Parathyroid adenoma (tissue), 2 donors: ENCODE measurements around the gene FOXO3.

Source experiments
- H2AFZ ChIP-seq: fragments of 300-600 bp; sonication (generic); one replicate; pipeline ENCODE4 v1.7.0; 2017; ENCODE audit warnings: antibody characterized with exemption, mild to moderate bottlenecking
- H3K27ac ChIP-seq: fragments of 300-600 bp; sonication (generic); one replicate; pipeline ENCODE4 v1.7.0; 2017
- H3K27me3 ChIP-seq: fragments of 300-600 bp; sonication (generic); one replicate; pipeline ENCODE4 v1.7.0; 2017; ENCODE audit warnings: low read length; ENCODE audit not compliant: control insufficient read depth, insufficient read depth
- H3K36me3 ChIP-seq: fragments of 300-600 bp; sonication (generic); one replicate; pipeline ENCODE4 v1.7.0; 2017; ENCODE audit warnings: low read length; ENCODE audit not compliant: control insufficient read depth, insufficient read depth
- H3K4me1 ChIP-seq: fragments of 300-600 bp; sonication (generic); one replicate; pipeline ENCODE4 v1.7.0; 2017; ENCODE audit warnings: control low read depth
- H3K4me2 ChIP-seq: fragments of 300-600 bp; sonication (generic); one replicate; pipeline ENCODE4 v1.7.0; 2017; ENCODE audit warnings: low read length
- H3K4me3 ChIP-seq: fragments of 300-600 bp; sonication (generic); one replicate; pipeline ENCODE4 v1.7.0; 2017; ENCODE audit warnings: low read depth, low read length
- H3K79me2 ChIP-seq: fragments of 300-600 bp; sonication (generic); one replicate; pipeline ENCODE4 v1.7.0; 2017; ENCODE audit warnings: control low read depth
- H3K9ac ChIP-seq: fragments of 300-600 bp; sonication (generic); one replicate; pipeline ENCODE4 v1.7.0; 2017; ENCODE audit warnings: mild to moderate bottlenecking
- H3K9me3 ChIP-seq: fragments of 300-600 bp; sonication (generic); one replicate; pipeline ENCODE4 v1.7.0; 2017; ENCODE audit warnings: low read length; ENCODE audit not compliant: control insufficient read depth
- TF ChIP-seq, protein P1 (sequence below): fragments of 300-600 bp; sonication (generic); IDR thresholded peaks from one replicate; pipeline ENCODE4 v1.7.0; 2017; ENCODE audit warnings: antibody characterized with exemption, mild to moderate bottlenecking
- donor health status: primary hyperparathyroidism.

FOXO3 gene

DNA sequence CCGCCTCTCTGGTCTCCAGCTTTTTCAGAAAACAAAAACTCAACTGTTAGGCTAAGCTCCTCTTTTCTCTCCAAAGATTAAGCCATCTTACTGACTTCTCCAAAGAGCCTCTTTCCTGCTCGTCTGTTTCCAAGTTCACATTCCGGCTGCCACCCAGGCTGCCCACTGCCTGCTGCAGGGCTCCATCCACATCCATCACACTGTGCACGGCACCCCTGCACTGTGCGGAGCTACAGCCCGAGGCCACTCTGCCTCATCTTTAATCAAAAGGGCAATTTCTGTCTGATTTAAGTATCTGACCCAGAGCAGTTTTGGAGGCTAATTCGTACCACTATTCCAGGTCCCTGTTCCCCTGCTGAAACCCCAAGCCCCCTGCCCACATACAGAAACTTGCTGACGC, 145.9 kb downstream of the FOXO3 start:
- TF ChIP-seq, protein P1, sequence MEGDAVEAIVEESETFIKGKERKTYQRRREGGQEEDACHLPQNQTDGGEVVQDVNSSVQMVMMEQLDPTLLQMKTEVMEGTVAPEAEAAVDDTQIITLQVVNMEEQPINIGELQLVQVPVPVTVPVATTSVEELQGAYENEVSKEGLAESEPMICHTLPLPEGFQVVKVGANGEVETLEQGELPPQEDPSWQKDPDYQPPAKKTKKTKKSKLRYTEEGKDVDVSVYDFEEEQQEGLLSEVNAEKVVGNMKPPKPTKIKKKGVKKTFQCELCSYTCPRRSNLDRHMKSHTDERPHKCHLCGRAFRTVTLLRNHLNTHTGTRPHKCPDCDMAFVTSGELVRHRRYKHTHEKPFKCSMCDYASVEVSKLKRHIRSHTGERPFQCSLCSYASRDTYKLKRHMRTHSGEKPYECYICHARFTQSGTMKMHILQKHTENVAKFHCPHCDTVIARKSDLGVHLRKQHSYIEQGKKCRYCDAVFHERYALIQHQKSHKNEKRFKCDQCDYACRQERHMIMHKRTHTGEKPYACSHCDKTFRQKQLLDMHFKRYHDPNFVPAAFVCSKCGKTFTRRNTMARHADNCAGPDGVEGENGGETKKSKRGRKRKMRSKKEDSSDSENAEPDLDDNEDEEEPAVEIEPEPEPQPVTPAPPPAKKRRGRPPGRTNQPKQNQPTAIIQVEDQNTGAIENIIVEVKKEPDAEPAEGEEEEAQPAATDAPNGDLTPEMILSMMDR = no peak
- H3K79me2 ChIP-seq = no peaks in the 10 kb centered on the region
- no peaks in the 10 kb centered on the region for H3K36me3 ChIP-seq

DNA sequence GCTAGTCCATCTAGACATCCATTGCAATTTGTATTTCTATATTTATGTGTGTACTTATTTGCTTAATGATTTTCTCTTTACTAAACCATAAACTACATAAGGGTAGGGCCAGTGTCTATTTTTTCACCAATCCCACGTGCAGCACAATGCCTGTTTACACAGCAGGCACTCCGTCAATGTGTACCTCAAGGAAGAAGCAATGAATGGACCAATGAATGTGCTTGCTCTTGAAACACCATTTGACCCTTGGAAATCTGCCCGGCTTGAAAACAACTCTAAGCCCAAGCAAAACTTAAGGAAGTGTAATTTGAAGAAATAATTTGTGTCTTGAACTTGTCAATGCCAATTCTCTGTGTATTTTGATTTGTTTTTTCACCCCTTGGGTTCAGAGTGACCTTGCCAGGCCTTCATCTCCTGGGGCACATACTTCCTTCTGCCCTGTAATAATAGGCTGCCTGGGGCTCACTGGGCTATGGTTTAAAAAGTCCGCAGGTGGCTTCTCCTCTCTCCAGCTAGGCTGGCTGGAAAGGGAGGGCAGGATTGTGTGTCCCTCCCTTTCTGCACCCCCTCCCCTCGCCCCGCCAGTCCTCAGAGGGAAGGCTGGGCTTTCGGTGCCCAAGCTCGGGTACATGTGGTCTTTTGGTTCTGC, 146.7 kb downstream of the FOXO3 start:
- Histone ChIP-seq H3K27me3 (no peaks in the 10 kb centered on the region), H3K27ac (no peak overlapping the region), H3K4me2 (no peak overlapping the region), H3K9me3 (no peaks in the 10 kb centered on the region), H3K4me1 (no peaks in the 10 kb centered on the region), H3K79me2 (no peaks in the 10 kb centered on the region), H3K4me3 (no peak overlapping the region), H3K9ac (no peak overlapping the region), H2AFZ (no peak overlapping the region), H3K36me3 (no peaks in the 10 kb centered on the region)
- TF ChIP-seq, protein P1 = no peak

More for the DNA sequence above, 145.9 kb downstream of the FOXO3 start:
- no peak overlapping the region for H2AFZ ChIP-seq
- no peaks in the 10 kb centered on the region for H3K4me1 ChIP-seq
- H3K9me3 ChIP-seq = no peaks in the 10 kb centered on the region
- no peak overlapping the region for H3K27ac ChIP-seq
- no peak overlapping the region for H3K4me2 ChIP-seq
- no peak overlapping the region for H3K4me3 ChIP-seq
- no peak overlapping the region for H3K9ac ChIP-seq
- H3K27me3 ChIP-seq = no peaks in the 10 kb centered on the region

DNA sequence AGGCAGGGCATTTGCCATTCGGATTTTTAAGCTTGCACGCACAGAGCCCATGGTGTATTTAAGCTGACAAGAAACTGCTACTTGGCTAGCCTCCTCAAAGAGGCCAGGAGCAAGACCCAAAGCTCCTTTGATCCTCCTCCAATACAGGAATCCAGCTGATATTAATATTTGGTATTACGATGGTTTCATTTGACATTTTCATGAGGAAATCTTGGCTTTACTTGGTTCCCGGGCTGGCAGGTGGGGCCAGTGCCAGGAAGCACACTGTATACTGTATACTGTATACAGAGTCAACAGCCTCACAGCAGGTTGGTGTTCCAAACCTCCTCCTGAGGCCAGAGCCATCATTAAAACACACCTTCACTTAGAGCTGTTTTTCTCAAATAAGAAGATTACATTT, 149.3 kb downstream of the FOXO3 start:
- Histone ChIP-seq H3K9me3 (no peaks in the 10 kb centered on the region), H3K27ac (no peak overlapping the region)

DNA sequence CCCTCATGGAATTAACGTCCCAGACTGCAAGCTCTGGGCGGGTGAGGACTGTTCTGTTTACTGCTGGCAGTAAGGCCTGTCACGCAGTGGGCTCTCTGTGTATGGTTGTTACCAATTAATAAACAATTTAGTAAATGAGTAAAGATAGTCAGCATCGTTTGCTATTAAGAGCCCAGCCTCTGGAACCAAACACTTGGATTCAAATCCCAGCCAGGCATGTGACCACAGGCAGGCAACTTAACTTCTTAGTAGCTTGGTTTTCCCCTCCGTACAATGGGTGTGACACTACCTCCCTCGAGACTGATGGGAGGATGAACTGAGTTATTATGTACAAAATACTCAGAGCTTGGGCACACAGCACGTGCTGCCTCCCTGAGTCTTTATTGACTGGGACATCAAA, 149.8 kb downstream of the FOXO3 start:
- Histone ChIP-seq H3K4me3 (no peak overlapping the region), H3K36me3 (no peaks in the 10 kb centered on the region), H3K9ac (no peak overlapping the region), H3K79me2 (no peaks in the 10 kb centered on the region), H2AFZ (no peak overlapping the region), H3K9me3 (no peaks in the 10 kb centered on the region), H3K4me2 (no peak overlapping the region), H3K27me3 (no peaks in the 10 kb centered on the region), H3K4me1 (no peaks in the 10 kb centered on the region), H3K27ac (no peak overlapping the region)
- TF ChIP-seq, protein P1 = no peak

More for the DNA sequence above, 149.3 kb downstream of the FOXO3 start:
- H3K4me1 ChIP-seq = no peaks in the 10 kb centered on the region
- no peaks in the 10 kb centered on the region for H3K79me2 ChIP-seq
- no peak overlapping the region for H3K4me3 ChIP-seq
- no peak overlapping the region for H3K9ac ChIP-seq
- H2AFZ ChIP-seq = no peak overlapping the region
- no peak overlapping the region for H3K4me2 ChIP-seq
- no peaks in the 10 kb centered on the region for H3K36me3 ChIP-seq
- no peaks in the 10 kb centered on the region for H3K27me3 ChIP-seq
- TF ChIP-seq, protein P1 = no peak

DNA sequence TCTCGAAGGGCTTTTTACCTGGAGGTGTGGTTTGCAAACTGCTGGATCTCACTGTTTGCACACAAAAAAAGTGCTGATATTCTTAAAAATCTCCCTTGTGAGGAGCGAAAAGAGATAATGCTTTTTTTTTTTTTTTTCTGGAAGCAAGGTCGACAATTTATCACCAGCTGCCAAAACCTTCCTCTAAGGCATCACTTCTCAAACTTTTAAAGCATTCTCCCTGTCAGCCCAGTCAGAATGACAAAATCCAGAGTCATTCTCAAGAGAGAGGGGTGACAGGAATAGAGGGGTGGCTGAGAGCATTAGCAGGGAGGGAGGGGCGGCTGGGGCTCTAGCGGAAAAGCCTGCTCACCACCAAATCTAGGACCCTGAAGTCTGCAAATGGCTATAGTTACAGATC, 150.4 kb downstream of the FOXO3 start:
- H3K4me3 ChIP-seq = no peak overlapping the region
- TF ChIP-seq, protein P1 = no peak
- no peak overlapping the region for H3K4me2 ChIP-seq
- H3K27me3 ChIP-seq = no peaks in the 10 kb centered on the region
- no peak overlapping the region for H3K27ac ChIP-seq
- H3K4me1 ChIP-seq = no peaks in the 10 kb centered on the region
- no peaks in the 10 kb centered on the region for H3K36me3 ChIP-seq
- H3K79me2 ChIP-seq = no peaks in the 10 kb centered on the region
- H2AFZ ChIP-seq = no peak overlapping the region
- no peak overlapping the region for H3K9ac ChIP-seq
- no peaks in the 10 kb centered on the region for H3K9me3 ChIP-seq
